A549 (cell line): ENCODE data around the gene CDX1.

Experiments used
- CTCF ChIP-seq: fragments of >200 bp; sonication (Bioruptor Twin); formaldehyde crosslinking; IDR thresholded peaks from 3 replicates; pipeline ENCODE4 v1.5.1; 2016
- FOSL2 ChIP-seq, 2 experiments: fragments of 450-650 bp in 1 of 2; fragments of >200 bp in 1 of 2; sonication (Bioruptor Twin) in 1 of 2; formaldehyde crosslinking; IDR thresholded peaks; 2 replicates each; pipeline versions ENCODE4 v1.5.0 to v1.6.1; 2016 to 2020; ENCODE audit warnings: mild to moderate bottlenecking in 1 of 2, moderate library complexity in 1 of 2
- FOXS1 ChIP-seq: fragments of 250-450 bp; sonication (Bioruptor Pico); IDR thresholded peaks from 2 replicates; pipeline ENCODE4 v1.5.0; 2020; ENCODE audit warnings: mild to moderate bottlenecking, moderate library complexity
- RCOR1 ChIP-seq: fragments of 150-350 bp; IDR thresholded peaks from 2 replicates; pipeline ENCODE4 v1.6.1; 2014; ENCODE audit warnings: antibody characterized with exemption, low read length, low read depth

DNA sequence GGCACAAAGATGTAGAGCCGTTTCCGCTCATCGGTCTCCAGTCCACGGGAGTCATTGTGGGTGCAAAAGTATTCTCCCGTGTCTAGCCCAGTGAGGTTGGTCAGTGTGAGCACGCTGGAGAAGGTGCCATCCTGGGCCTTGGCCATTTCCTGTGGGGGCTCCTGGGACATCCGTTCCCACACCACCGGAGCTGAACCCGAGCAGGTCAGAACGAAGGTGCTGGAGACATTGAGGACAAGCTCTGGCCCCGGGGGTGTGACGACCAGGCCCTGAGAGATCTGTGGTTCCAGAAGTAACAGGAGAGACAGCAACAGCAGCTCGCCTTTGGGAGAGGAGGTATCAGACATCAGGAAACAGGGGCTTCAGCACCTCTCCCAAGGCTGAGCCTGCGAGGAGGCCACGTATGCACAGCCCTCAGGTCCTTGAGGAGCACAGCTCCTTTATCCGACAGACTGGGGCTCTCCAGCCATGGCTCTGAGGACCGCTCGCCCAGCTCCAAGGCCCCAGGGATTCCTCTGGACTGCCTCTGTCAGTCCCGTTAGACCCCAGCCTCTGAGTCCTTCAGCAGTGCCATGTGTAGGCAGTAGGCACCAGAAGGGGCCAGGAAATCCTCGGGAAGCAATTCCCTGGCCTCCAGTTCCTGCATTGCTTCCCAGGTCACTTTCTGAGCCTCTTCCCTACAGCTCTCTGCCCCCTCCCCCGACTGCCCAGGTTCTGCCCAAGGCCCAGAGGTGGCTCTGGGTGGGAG, 30.8 kb upstream of the CDX1 start:
- no peak for TF ChIP-seq CTCF
- no peak for TF ChIP-seq FOSL2 (IDR thresholded peaks at IDR 0.05)
- TF ChIP-seq FOSL2 (CRISPR knock-in tag; IDR thresholded peaks at IDR 0.05), result no peak
- no peak for TF ChIP-seq RCOR1
- no peak for TF ChIP-seq FOXS1 (CRISPR knock-in tag)
